Measurements from ENCODE around the gene RLN2. TPM values are rescaled to one million over a fixed set of nuclear protein-coding genes. Genes with fewer than 3 reads are reported as not detected.

Gene RLN2
- total RNA-seq, 1 donor from 2014 or later, result 0.90 TPM

DNA sequence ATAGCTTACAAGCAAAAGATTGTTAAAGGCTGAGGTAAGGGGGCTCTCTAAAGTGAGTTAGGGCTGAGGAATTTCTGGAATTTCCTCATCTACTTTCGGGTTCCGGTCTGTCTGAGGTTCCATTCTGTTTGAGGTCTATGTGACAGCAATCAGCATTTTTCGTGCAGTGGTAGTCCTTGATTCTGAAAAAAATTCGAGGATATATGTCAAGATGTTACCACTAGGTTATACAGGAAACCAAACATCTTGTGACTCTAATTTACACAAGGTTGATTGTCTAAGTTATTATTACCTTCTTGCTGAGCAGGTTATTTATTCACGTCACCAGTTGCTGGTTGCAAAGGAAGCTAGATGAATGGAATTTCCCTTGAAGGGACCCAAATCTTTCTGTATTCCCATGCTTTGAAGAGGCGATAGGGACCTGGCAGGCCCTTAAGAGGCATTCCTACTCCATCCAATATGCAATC, 35.2 kb downstream of the RLN2 start:
- peak; percentile 40 to 82 for DNase-seq (ENCODE audit: low read depth in 2 of 2)

DNA sequence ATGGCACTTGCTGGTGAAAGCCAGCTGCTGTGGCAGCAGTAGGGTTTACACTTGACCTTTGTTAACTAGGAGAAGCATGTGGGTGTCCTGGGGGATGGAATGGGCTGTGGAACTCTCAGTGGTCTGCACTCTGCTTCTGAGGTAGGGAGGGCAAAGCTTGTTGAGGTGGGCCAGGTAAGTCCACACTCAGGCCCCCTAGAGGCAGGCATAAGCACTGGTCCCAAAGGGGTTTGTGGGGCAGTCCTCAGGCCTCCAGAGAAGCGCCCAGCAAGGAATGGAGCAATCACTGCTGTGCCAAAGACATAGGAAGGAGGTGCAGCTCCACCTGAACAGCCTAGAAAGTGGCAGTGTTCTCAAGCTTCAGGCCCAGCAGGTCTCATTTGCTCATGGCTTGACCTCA, 38.6 kb downstream of the RLN2 start:
- DNase-seq (ENCODE audit: low read depth in 2 of 2), result no peak

DNA sequence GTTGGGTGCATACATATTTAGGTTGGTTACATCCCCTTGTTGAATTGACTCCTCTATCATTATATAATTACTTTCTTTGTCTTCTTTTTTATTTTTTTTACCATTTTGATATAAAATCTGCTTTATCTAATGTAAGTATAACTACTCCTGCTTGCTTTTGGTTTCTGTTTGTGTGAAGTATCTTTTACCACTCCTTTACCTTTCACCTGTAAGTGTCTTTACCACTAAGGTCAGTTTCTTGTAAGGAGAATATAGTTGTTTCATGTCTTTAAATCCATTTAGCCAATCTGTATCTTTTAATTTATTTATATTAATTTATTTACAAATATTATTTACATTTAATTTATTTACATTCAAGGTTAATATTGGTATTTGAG, 40.3 kb downstream of the RLN2 start:
- no peak for DNase-seq (ENCODE audit: low read depth in 2 of 2)

- peak in 1 of 2 donors; percentile 29 for DNase-seq (ENCODE audit: low read depth in 2 of 2)
Observed at GRCh38 chr9:5263351-5264218, 40.9 kb downstream of the RLN2 start.

Other genes with a start within 250 kb of the RLN2 start
- gene INSL6, start 119.1 kb downstream of the RLN2 start, total RNA-seq, result not detected in 2 replicates
- not detected in 2 replicates for gene INSL4, start 73.3 kb downstream of the RLN2 start, total RNA-seq
- 0.13 TPM in 1 of 2 replicates, not detected in the other for gene RLN1, start 35.2 kb upstream of the RLN2 start, total RNA-seq
- 5.4 and 6.9 TPM in 2 replicates for gene PLGRKT, start 133.2 kb upstream of the RLN2 start, total RNA-seq
- gene CD274, start 145.8 kb upstream of the RLN2 start, total RNA-seq, result 5.3 and 6.4 TPM in 2 replicates
- gene PDCD1LG2, start 205.8 kb upstream of the RLN2 start, total RNA-seq, result 0.51 and 0.77 TPM in 2 replicates

All from dermis microvascular lymphatic vessel endothelial cell (primary cell).